Suprapubic skin (tissue), 3 donors: ENCODE measurements around the gene ATAD3A.

Source experiments
- EP300 ChIP-seq: sonication (generic); formaldehyde crosslinking; IDR thresholded peaks from one replicate; pipeline ENCODE4 v1.6.1; 2017; ENCODE audit warnings: antibody characterized with exemption
- TF ChIP-seq, protein P1 (sequence below), 2 donors: fragments of 200-600 bp in 1 of 2; fragments of 450-650 bp in 1 of 2; sonication (generic) in 1 of 2; IDR thresholded peaks; one replicate each; pipeline ENCODE4 v1.5.1; 2016 to 2019; ENCODE audit warnings: antibody characterized with exemption in 2 of 2, mild to moderate bottlenecking in 1 of 2, moderate library complexity in 1 of 2

DNA sequence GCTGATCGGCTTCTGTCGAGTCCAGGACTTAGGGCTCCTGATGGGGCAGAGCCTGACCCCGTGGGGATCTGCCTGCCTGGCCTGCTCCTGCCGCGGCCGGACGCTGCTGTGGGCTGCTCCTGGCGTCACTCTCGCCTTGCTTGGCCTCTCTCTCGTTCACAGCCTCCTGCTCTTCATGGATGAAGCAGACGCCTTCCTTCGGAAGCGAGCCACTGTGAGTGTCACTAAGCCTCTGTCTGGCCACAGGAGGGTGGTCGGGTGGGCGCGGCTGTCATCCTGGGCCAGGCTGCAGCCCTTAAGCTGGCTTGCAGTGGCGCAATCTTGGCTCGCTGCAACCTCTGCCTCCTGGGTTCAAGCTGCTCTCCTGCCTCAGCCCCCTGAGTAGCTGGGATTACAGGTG, 24.3 kb upstream of the ATAD3A start:
- TF ChIP-seq, protein P1, sequence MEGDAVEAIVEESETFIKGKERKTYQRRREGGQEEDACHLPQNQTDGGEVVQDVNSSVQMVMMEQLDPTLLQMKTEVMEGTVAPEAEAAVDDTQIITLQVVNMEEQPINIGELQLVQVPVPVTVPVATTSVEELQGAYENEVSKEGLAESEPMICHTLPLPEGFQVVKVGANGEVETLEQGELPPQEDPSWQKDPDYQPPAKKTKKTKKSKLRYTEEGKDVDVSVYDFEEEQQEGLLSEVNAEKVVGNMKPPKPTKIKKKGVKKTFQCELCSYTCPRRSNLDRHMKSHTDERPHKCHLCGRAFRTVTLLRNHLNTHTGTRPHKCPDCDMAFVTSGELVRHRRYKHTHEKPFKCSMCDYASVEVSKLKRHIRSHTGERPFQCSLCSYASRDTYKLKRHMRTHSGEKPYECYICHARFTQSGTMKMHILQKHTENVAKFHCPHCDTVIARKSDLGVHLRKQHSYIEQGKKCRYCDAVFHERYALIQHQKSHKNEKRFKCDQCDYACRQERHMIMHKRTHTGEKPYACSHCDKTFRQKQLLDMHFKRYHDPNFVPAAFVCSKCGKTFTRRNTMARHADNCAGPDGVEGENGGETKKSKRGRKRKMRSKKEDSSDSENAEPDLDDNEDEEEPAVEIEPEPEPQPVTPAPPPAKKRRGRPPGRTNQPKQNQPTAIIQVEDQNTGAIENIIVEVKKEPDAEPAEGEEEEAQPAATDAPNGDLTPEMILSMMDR (IDR thresholded peaks at IDR 0.05): no peak
- no peak for TF ChIP-seq EP300
